ENCODE data around the gene SUMO2. TPM values are rescaled to one million over a fixed set of nuclear protein-coding genes. Genes with fewer than 3 reads are reported as not detected.
A peak's percentile ranks its signal among the peaks of the same experiment; 100 is the strongest.

Gene SUMO2
- total and polyA plus RNA-seq, 2 of the 13 experiments (the other 11 are each of a cell fraction or from before 2014, with no cell fraction given) = 337 to 553 TPM

- TF ChIP-seq HIC2 (CRISPR knock-in tag; IDR thresholded peaks at IDR 0.05; ENCODE audit: low read depth) = no peak; the same call in 1 of the 2 replicates
- no peak for TF ChIP-seq IKZF1 (IDR thresholded peaks at IDR 0.05)
- TF ChIP-seq GMEB2 (CRISPR knock-in tag; IDR thresholded peaks at IDR 0.05; ENCODE audit: low read depth) = no peak
- TF ChIP-seq SETDB1 (CRISPR knock-in tag; IDR thresholded peaks at IDR 0.05; ENCODE audit: borderline replicate concordance) = no peak
- peak; percentile 96 for TF ChIP-seq UBTF (CRISPR knock-in tag; IDR thresholded peaks at IDR 0.05)
- no peak for TF ChIP-seq IRF1 (CRISPR knock-in tag; IDR thresholded peaks at IDR 0.05; ENCODE audit: low read depth)
- peak; percentile 90 for TF ChIP-seq ZBTB7B (CRISPR knock-in tag; IDR thresholded peaks at IDR 0.05)
- peak; percentile 72 for TF ChIP-seq ZBTB25 (CRISPR knock-in tag; IDR thresholded peaks at IDR 0.05)
- no peak for TF ChIP-seq MAF1 (CRISPR knock-in tag; IDR thresholded peaks at IDR 0.05; ENCODE audit: borderline replicate concordance)
- no peak for TF ChIP-seq ZNF839 (CRISPR knock-in tag; IDR thresholded peaks at IDR 0.05; ENCODE audit: borderline replicate concordance)
- peak; percentile 88 for TF ChIP-seq ZBTB26 (CRISPR knock-in tag; IDR thresholded peaks at IDR 0.05; ENCODE audit: borderline replicate concordance)
- no peak for TF ChIP-seq AKAP8 (CRISPR knock-in tag; IDR thresholded peaks at IDR 0.05)
- TF ChIP-seq AGO2 (optimal IDR thresholded peaks at IDR 0.05; ENCODE audit: low read depth, low read length) = peak; percentile 93
- no peak; the same call in 1 of the 2 replicates for TF ChIP-seq ZBTB1 (CRISPR knock-in tag; IDR thresholded peaks at IDR 0.05; ENCODE audit: borderline replicate concordance)
- peak; percentile 80; the same call in 1 of the 2 replicates for TF ChIP-seq SALL2 (CRISPR knock-in tag; IDR thresholded peaks at IDR 0.05)
- no peak for TF ChIP-seq GLMP (CRISPR knock-in tag; IDR thresholded peaks at IDR 0.05; ENCODE audit: borderline replicate concordance)
- TF ChIP-seq GATA4 (IDR thresholded peaks at IDR 0.05; ENCODE audit: borderline replicate concordance, low read depth) = peak; percentile 94
Observed at GRCh38 chr17:75154195-75155106, 28.3 kb downstream of the SUMO2 start, which contains the start of gene JPT1 (continued).

Data from HepG2 (cell line).